B cell (primary cell): ENCODE results near the gene PIK3CB.

Source experiments
- CTCF ChIP-seq: fragments of 200-600 bp; IDR thresholded peaks from one replicate; pipeline ENCODE4 v1.8.0; 2022; ENCODE audit warnings: antibody characterized with exemption, mild to moderate bottlenecking
- EZH2 ChIP-seq: IDR thresholded peaks from 2 replicates; pipeline ENCODE4 v1.6.1; 2012; ENCODE audit warnings: borderline replicate concordance, low read depth, mild to moderate bottlenecking, moderate library complexity, low read length; ENCODE audit not compliant: insufficient read depth, poor library complexity, severe bottlenecking

- TF ChIP-seq CTCF (no peak), EZH2 (no peak)
These were observed 37.9 kb upstream of the PIK3CB start for GRCh38 chr3:138872632-138873031.
